HCT116 (cell line): ENCODE measurements around the gene GNAO1.

Experiments
- ELF1 ChIP-seq: IDR thresholded peaks from 2 replicates; pipeline ENCODE4 v1.6.1; 2012; ENCODE audit warnings: low read depth, borderline replicate concordance
- POLR2A ChIP-seq: IDR thresholded peaks from 2 replicates; pipeline ENCODE4 v1.7.0; 2011; ENCODE audit warnings: borderline replicate concordance; ENCODE audit not compliant: insufficient read depth, insufficient read length; ENCODE audit errors: extremely low read depth
- YY1 ChIP-seq: IDR thresholded peaks from 2 replicates; pipeline ENCODE4 v1.6.1; 2011; ENCODE audit warnings: low read length, low read depth, moderate library complexity, mild to moderate bottlenecking; ENCODE audit not compliant: insufficient replicate concordance; ENCODE audit errors: extremely low read depth

DNA sequence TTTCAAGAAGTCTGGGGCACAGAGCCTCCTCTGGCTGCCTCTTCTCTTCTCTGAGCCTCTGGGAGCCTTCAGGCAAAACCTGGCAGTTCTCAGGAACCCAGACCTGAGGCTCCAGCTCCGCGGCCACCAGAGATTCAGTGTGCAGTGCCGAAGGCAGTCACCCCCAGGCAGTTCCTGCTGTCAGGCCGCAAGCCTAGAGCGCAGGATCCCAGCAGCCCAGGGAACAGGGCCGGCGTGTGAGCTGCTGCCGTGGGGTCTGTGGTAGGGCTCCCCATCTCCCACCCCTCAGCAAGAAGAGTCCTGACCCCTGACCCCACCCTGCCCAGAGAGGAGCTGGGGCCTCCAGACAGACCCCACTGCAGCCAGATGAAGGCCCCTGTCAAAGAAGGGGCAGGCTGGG is 155.9 kb downstream of the GNAO1 start:
- TF ChIP-seq POLR2A (no peak), YY1 (no peak), ELF1 (no peak)
